Ovary (tissue), 3 donors: ENCODE measurements around the gene PPP1CA.

Experiments used
- POLR2A ChIP-seq: fragments of 450-650 bp; IDR thresholded peaks from one replicate; pipeline ENCODE4 v1.6.1; 2017; ENCODE audit warnings: antibody characterized with exemption, mild to moderate bottlenecking, moderate library complexity
- TF ChIP-seq, protein P1 (sequence below), 3 donors: fragments of 450-650 bp in 2 of 3; fragments of 200-600 bp in 1 of 3; IDR thresholded peaks; one replicate each; pipeline versions ENCODE4 v1.5.1 to v1.8.0; 2016 to 2022; ENCODE audit warnings: antibody characterized with exemption in 3 of 3, mild to moderate bottlenecking in 1 of 3
- donor health status: DM: no; HTN: no; CAD: no.

DNA sequence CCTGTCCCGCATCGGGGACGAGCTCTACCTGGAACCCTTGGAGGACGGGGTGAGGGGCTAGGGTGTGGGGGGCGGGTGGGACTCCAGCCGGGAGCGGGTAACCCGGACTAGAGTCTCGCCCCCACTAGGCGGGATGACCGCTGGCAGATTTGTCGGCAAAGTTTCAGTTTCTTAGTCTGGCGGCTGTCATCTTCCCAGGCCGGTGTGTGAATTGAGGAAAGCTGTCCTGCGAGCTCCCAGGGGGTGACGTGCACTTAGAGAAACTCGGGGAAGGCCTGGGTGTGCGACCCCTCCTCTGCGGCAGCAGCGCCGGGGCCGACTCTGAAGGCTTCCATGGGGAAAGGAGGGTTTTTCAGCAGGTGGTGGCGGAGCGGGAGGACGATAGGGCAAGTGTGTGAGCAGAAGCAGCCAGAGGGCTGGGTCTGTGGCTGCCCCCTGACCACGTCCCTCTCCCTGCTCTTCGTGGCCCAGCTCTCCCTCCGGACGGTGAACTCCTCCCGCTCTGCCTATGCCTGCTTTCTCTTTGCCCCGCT, 9.4 kb downstream of the PPP1CA start:
- TF ChIP-seq, protein P1, sequence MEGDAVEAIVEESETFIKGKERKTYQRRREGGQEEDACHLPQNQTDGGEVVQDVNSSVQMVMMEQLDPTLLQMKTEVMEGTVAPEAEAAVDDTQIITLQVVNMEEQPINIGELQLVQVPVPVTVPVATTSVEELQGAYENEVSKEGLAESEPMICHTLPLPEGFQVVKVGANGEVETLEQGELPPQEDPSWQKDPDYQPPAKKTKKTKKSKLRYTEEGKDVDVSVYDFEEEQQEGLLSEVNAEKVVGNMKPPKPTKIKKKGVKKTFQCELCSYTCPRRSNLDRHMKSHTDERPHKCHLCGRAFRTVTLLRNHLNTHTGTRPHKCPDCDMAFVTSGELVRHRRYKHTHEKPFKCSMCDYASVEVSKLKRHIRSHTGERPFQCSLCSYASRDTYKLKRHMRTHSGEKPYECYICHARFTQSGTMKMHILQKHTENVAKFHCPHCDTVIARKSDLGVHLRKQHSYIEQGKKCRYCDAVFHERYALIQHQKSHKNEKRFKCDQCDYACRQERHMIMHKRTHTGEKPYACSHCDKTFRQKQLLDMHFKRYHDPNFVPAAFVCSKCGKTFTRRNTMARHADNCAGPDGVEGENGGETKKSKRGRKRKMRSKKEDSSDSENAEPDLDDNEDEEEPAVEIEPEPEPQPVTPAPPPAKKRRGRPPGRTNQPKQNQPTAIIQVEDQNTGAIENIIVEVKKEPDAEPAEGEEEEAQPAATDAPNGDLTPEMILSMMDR (IDR thresholded peaks at IDR 0.05), result no peak
- TF ChIP-seq POLR2A, result no peak
